AG10803 (cell line): ENCODE results near the gene GAST.
A peak's percentile ranks its signal among the peaks of the same experiment; 100 is the strongest.
"Not testable (repeated sequence)": the region's sequence is repeated elsewhere in the genome, so short reads cannot be mapped to it uniquely, and the experiment has no call there.

Experiments
- DNase-seq: peaks from one replicate; pipeline ENCODE4 v3.0.0; 2010; ENCODE audit warnings: low read depth
- H3K4me3 ChIP-seq: 2 replicates; pipeline ENCODE4 v1.5.1; 2011; ENCODE audit warnings: mild to moderate bottlenecking, low read length, control low read depth
- TF ChIP-seq, protein P1 (sequence below): conservative IDR thresholded peaks from 2 replicates; pipeline ENCODE4 v1.5.1; 2011; ENCODE audit warnings: mild to moderate bottlenecking, low read length, control low read depth, inconsistent platforms

The GAST gene

GRCh38 chr17:41684035-41684434 is 28.1 kb upstream of the GAST start:
- no peak for DNase-seq
- TF ChIP-seq, protein P1, sequence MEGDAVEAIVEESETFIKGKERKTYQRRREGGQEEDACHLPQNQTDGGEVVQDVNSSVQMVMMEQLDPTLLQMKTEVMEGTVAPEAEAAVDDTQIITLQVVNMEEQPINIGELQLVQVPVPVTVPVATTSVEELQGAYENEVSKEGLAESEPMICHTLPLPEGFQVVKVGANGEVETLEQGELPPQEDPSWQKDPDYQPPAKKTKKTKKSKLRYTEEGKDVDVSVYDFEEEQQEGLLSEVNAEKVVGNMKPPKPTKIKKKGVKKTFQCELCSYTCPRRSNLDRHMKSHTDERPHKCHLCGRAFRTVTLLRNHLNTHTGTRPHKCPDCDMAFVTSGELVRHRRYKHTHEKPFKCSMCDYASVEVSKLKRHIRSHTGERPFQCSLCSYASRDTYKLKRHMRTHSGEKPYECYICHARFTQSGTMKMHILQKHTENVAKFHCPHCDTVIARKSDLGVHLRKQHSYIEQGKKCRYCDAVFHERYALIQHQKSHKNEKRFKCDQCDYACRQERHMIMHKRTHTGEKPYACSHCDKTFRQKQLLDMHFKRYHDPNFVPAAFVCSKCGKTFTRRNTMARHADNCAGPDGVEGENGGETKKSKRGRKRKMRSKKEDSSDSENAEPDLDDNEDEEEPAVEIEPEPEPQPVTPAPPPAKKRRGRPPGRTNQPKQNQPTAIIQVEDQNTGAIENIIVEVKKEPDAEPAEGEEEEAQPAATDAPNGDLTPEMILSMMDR = no peak
- no peak overlapping the region for H3K4me3 ChIP-seq

DNA sequence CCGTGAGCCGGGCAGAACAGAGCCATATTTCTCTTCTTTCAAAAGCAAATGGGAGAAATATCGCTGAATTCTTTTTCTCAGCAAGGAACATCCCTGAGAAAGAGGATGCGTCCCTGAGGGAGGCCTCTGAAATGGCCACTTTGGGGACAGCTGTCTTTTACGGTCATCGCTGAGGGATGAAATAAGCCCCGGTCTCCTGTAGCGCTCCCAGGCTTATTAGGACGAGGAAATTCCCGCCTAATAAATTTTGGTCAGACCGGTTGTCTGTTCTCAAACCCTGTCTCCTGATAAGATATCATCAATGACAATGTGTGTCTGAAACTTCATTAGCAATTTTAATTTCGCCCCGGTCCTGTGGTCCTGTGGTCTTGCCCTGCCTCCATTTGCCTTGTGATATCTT is 26.4 kb upstream of the GAST start:
- not testable (repeated sequence) for H3K4me3 ChIP-seq, DNase-seq

- TF ChIP-seq, protein P1 = no peak
- no peak overlapping the region for H3K4me3 ChIP-seq
- no peak for DNase-seq
Observed at GRCh38 chr17:41686281-41686680, 25.9 kb upstream of the GAST start.

GRCh38 chr17:41687828-41688640 is 24.1 kb upstream of the GAST start:
- H3K4me3 ChIP-seq = peak overlapping the region; percentile 87
- TF ChIP-seq, protein P1 = peak; percentile 36

DNA sequence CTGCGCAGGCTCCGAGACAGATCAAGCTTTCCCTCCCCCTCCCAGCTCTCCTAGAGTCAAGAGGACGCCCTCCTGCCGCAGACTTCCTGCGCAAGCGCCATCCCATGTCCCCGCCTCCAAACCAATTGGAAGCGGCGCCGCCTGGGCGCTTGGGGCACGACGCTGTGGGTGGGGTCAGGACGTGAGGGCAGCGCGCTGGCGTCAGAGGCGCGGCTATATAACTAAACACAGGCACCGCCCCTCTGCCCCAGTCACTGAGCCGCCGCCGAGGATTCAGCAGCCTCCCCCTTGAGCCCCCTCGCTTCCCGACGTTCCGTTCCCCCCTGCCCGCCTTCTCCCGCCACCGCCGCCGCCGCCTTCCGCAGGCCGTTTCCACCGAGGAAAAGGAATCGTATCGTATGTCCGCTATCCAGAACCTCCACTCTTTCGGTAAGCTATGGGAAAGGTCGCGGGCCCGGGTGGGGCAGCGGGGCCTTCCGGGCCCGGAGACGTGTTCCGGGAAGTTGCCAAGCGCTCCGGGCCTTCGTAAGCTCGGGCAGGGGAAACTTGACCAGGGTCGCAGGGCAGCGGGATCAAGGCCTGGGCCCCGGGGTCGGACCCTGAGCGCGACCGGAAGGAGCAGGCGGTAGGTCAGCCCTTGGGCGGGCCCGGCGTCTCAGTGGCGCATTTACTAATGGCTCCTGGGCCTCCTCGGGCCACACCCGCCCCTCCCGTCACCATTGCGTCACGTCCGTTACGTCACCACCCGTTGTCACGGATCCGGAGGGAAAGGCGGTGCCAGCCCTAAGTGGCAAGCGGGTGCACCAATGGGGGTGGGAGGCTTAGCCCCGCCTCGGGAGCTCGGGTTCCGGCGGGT is 23.3 kb upstream of the GAST start, which contains the start of gene EIF1:
Gene EIF1 (plus strand): TSS at position 245 of the 856 bp plus-strand sequence. CDS start 154 bp downstream, at position 399.
- peak within 1 kb of the TSS; percentile 87 for H3K4me3 ChIP-seq
- TF ChIP-seq, protein P1 = no peak
- peak; percentile 99 for DNase-seq

More at GRCh38 chr17:41687828-41688640, 24.1 kb upstream of the GAST start:
- DNase-seq = no peak

- peak; percentile 78 for DNase-seq
- H3K4me3 ChIP-seq = peak overlapping the region; percentile 71
Observed at GRCh38 chr17:41689497-41690299, 22.4 kb upstream of the GAST start.

More at GRCh38 chr17:41689497-41690299, 22.4 kb upstream of the GAST start:
- TF ChIP-seq, protein P1 = peak; percentile 78
